NCI-H2227 treated with DMSO at 0.1 percent for 48 hours (cell line): Measurements from ENCODE around the gene BNIP2.
"Not testable (repeated sequence)": the region's sequence is repeated elsewhere in the genome, so short reads cannot be mapped to it uniquely, and the experiment has no call there.

Source experiments
- DNase-seq: peaks from one replicate; lab custom pipeline; 2025; lab: John Stamatoyannopoulos, UW

The BNIP2 gene, protein sequence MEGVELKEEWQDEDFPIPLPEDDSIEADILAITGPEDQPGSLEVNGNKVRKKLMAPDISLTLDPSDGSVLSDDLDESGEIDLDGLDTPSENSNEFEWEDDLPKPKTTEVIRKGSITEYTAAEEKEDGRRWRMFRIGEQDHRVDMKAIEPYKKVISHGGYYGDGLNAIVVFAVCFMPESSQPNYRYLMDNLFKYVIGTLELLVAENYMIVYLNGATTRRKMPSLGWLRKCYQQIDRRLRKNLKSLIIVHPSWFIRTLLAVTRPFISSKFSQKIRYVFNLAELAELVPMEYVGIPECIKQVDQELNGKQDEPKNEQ

DNA sequence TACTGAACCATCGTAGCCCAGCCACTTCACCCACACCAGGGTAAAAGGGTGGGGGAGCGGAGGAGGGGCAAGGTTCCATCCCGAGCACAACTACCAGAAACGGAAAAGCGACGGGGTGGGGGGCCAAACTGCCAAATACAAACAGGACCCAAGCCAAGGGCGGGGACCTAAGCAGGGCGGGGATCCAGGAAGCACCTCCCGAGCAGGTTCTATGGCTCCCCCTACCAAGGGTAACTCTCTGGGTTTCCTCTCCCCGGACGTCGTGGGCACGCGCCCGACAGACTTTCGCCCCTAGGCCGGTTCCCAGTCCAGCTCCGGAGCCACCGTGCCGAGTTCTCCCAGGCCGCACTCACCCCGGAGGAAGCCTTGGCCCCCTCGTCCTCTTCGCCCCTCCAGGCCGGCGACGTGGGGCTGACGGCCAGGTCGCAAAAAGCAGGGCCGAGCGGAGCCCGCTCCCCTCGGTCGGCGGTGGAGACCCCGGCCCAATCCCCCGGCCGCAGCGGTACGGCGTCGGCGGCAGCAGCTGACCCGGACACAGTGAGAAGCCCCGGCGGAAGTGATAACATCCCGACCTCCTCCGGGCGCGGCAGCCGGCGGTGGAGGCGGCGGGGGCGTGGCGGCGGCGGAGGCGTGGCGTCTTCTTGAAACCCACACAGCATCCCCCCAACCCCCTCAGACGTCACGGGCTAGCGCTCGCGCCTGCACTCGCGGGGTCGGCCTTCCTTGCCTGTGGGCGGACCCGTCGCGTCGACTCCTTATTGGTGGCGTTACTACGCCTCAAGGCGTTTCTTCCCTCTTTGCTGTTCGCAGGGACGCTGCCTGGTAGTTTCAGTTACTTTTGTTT is at the start of gene BNIP2:
TSS of gene BNIP2 (minus strand) at position 539 of the 844 bp plus-strand sequence. CDS start 6,863 bp downstream, outside the sequence.
- peak; percentile 95 for DNase-seq

DNA sequence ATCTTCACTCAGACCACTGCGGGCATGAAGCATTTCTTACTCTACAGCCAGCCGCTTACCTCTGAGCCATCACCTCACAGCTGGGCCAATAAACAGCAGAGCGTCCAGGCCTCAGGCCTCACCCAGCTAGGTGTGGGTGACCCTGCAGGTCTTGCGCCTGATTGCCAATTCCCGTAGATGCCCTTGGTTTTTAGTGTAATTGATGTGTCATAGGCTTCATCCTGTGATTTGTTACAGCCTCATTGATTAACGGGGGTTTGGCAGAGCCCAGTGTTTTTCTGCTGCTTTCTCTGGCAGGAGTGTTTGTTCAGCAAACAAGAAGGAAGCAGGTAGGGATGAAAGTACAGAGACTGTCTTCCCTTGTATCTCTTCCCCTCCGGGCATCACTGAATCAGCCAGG is 49.6 kb upstream of the BNIP2 start:
- DNase-seq: no peak

- no peak for DNase-seq
These were observed 47.1 kb upstream of the BNIP2 start for GRCh38 chr15:59736181-59736580.

GRCh38 chr15:59725151-59725486 is 36.0 kb upstream of the BNIP2 start:
- no peak for DNase-seq

DNA sequence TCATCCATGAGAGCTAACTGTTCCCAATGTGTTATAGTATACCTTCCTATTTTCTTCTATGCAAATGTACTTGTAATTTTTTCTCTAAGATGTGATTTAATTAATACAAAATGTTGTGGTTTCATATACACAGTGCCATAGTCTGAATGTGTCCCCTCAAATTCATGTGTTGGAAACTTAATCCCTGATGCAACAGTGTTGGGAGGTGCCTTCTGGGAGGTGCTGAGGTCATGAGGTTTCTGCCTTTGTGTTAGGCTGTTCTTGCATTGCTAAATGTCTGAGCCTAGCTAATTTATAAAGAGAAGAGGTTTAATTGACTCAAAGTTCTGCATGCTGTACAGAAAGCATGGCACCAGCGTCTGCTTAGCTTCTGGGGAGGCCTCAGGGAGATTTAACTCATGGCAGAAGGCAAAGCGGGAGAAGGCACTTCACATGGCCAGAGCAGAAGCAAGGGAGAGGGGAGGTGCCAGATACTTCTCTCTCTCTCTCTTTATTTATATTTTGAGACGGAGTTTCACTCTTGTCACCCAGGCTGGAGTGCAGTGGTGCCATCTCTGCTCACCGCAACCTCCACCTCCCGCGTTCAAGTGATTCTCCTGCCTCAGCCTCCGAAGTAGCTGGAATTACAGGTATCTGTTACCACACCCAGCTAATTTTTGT is 34.7 kb upstream of the BNIP2 start:
- DNase-seq: no peak

DNA sequence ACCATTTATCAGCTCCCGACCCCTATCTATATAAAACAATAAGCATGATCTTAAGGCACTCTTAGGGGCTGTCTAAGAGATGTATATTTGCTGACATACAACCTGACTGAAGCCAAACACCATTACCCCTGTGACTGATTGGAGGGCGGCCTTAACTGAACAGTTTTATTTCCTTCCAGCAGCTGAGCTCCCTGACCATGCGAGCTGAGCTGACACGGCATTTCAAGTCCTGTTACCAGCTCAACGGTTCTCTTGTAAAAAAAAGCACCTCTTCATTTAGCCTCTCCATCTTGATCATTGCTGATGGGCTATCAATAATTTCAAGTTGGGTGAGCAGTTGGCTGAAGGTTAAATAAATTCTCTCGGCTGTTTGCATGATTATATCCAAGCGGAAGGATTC is 33.4 kb upstream of the BNIP2 start:
- no peak for DNase-seq

- DNase-seq: no peak
These were observed 32.9 kb upstream of the BNIP2 start for GRCh38 chr15:59722037-59722436.

- DNase-seq: no peak
These were observed 32.3 kb upstream of the BNIP2 start for GRCh38 chr15:59721411-59721810.

- no peak for DNase-seq
These were observed 24.1 kb upstream of the BNIP2 start for GRCh38 chr15:59713177-59713576.

DNA sequence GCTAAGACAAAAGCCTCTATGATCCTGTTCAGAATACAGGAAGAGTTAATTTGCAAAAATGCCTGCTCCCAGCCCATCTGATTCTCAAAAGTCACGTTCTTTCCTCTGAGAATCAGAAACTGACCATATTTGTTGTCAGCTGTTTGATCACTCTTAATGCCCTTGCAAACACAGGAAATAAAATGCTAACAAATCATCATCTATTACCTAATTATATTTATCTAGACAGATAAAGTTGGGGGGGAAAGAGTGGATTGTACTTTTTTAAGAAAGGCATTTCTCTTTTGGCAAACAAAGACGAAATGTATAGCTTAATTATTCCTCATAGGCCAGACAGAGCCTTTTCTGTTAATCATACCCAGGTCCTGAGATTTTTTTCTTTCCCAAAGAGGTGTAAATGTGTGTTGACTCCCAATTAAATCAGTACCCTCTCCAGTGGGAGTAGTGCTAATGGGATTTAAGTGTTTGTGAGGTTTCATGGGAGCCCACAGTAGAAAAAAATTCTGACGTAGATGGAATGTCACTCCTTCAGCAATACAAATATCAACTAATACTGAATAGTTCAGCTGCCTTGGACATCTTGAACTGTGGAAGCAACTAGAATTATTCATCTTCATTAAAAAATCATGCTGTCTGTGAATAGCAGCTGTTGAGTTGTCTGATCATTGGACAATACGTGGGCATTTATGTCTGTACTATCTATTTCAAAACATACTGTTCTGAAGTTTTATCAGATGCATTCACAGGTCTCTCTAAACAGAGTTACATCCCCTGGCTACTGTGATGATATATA is 22.5 kb upstream of the BNIP2 start:
- no peak for DNase-seq

DNA sequence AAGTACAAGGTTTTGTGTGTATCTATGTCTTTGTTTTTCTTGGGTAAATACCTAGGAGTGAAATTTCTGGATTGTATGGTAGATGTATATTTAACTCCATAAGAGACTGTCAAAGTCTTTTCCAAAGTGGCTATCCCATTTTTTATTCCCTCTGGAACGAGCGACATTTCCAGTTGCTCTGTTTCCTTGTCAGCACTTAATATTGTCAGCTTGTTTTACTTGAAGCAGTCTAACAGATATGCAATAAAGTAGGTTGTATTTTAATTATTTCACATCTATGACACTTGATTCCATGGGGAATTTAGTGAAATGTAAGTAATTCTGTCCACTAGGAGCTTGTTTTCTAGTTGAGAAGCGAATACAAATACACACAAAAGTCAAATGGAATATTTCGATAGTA is 18.5 kb upstream of the BNIP2 start:
- no peak for DNase-seq

GRCh38 chr15:59703979-59704796 is 15.1 kb upstream of the BNIP2 start:
- no peak for DNase-seq

DNA sequence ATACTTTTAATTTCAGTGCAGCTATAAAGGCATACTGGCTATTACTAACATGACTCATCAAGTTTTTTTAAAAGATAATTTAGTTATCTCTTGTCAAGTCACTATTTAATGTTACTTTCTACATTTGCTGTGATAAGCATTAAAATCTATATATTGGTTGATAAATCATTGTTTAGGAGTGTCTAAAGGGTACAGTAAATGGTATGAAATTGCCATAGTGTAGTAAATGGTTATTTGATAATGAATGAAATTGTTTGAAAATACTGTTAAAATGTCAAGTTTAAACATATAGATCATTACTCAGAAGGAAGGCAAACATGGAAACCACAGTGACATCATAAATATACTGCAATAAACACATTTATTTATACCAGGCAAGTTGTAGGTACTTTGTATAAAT is 13.2 kb upstream of the BNIP2 start:
- no peak for DNase-seq

DNA sequence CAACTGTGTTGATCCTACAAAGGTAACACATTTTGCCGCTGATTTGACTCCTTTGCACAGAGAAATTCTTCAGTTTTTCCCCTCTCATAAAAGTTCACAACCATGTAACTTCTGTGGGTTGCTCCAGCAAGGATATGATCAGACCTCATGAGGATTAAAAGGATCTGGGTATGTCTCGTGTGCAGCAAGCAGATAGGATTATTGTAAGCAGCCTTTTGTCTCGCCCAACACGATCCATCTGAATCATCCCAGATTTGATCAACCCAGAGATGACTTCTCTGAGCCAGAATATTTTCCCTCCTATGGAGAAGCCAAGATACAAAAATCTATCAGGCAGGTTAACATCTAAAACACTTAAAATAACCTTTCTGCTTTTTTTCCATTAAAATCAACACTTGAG is 12.8 kb upstream of the BNIP2 start:
- DNase-seq: no peak

DNA sequence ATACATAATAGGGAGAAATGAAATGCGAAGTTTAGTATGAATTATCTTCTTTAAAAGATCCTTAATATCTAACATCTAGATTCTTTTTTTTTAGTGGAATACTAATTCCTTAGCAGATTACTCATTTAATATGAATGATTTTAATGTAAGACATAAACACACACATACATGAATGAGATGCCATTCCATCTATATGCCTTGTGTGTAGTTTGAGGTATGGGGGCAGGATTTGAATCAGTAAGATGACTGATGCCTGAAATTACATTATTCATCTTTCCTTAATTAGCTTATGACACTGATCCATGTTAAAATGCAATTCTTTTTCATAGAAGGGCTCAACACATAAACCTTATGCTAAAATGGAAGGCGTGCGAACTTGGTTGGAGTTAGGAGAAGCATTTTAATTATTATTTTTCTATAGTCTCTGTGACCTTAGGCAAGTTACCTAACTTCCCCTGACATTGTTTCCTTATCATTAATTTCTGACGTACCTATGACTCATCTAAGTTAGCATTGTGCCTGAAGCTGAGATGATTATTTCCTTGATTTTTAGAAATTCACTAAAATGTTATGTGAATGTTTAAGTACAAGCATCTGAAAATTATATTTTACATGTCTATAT is 10.8 kb upstream of the BNIP2 start:
- no peak for DNase-seq

- not testable (repeated sequence) for DNase-seq
These were observed 8.9 kb upstream of the BNIP2 start for GRCh38 chr15:59698065-59698464.

DNA sequence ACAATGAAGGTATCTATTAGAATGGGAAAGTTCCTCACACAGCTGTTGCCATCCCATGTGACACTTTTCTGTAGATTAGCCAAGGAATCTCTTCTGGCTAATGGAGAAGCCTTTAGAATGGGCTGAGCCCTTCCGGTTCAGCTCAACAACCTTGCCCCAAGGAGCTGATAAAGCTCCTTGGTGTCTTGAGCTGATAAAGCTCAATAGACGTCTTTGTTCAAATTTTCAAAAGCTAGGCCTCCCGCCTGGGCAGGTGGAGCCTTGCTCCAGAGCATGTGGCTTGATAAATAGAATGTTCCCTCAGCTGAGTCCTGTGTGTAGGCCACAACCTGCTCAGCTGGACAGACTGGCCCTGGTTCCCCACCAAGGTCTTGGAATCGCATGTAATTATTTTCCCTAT is 7.2 kb upstream of the BNIP2 start:
- no peak for DNase-seq

GRCh38 chr15:59694779-59695178 is 5.7 kb upstream of the BNIP2 start:
- no peak for DNase-seq

DNA sequence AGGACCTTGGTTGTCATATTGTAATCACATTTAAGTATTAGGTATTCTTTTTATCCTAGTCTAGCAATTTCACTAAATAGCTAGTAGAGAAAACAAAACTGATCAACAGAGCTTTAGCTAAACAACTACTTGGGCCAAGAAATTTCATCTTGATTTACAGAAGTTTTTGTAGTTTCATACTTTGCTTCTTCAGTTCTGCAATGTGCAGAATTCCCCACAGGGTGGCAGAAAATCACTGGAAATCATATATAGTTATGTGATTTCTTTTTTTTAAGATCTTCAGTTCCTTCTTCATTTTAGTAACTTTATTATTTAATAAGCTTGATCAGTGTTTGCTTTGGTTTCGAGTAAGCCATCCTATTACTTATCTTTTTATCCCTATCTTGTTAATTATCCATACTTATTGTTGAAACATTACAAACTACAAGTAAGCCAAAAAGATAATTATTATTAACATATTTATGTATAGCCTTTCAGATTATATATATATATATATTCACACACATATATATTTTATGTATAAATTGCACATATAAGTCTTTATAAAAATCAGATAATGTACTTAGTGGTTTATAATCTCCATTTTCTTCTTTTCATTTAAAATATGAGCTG is 2.2 kb upstream of the BNIP2 start:
- DNase-seq: peak; percentile 33

DNA sequence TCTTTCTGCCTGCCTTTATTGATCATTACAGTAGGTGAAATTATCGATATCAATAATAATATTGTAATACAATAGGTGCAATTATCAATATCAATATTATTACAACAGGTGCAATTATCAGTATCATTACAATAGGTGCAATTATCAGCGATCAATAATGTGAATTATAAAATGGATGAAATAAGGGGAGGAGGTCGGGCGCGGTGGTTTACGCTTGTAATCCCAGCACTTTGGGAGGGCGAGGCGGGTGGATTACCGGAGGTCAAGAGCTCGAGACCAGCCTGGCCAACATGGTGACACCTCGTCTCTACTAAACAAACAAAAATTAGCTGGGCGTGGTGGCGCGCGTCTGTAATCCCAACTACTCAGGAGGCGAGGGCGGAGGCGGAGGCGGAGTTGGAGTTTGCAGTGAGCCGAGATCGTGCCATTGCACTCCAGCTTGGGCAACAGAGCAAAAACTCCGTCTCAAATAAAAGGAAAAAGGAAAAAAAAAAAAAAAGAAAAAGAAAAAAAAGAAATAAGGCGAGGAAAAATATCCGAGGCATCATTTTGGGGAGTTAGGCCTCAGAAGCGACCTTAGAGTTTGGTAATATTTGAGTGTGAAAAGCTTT is 611 bp upstream of the BNIP2 start:
- DNase-seq: peak; percentile 61
